Trophoblast cell (in vitro differentiated cells and primary cell): ENCODE results near the gene CACNA1C.

Source experiments
- DNase-seq, 2 donors: peaks; one replicate each; pipeline ENCODE4 v3.0.0-alpha.2; 2016
- H2AFZ ChIP-seq: 2 replicates; pipeline ENCODE4 v1.6.1; 2013; ENCODE audit warnings: low read length, moderate library complexity, mild to moderate bottlenecking; ENCODE audit not compliant: insufficient read depth, poor library complexity
- H2AK5ac ChIP-seq: 2 replicates; pipeline ENCODE4 v1.6.1; 2013; ENCODE audit warnings: mild to moderate bottlenecking, low read length
- H2BK120ac ChIP-seq: 2 replicates; pipeline ENCODE4 v1.6.1; 2013; ENCODE audit warnings: low read length, mild to moderate bottlenecking, moderate library complexity; ENCODE audit not compliant: insufficient read depth, poor library complexity
- H2BK12ac ChIP-seq: 2 replicates; pipeline ENCODE4 v1.6.1; 2013; ENCODE audit warnings: mild to moderate bottlenecking, low read length, moderate library complexity
- H2BK5ac ChIP-seq: 2 replicates; pipeline ENCODE4 v1.6.1; 2013; ENCODE audit warnings: low read length, low read depth, moderate library complexity, mild to moderate bottlenecking; ENCODE audit not compliant: poor library complexity
- H3K14ac ChIP-seq: 2 replicates; pipeline ENCODE4 v1.6.1; 2013; ENCODE audit warnings: mild to moderate bottlenecking, low read length
- H3K18ac ChIP-seq: 2 replicates; pipeline ENCODE4 v1.6.1; 2013; ENCODE audit warnings: mild to moderate bottlenecking, low read length
- H3K23ac ChIP-seq: 2 replicates; pipeline ENCODE4 v1.6.1; 2013; ENCODE audit warnings: low read length
- H3K27ac ChIP-seq: 2 replicates; pipeline ENCODE4 v1.5.1; 2013; ENCODE audit warnings: low read depth, mild to moderate bottlenecking, inconsistent platforms, low read length, moderate library complexity
- H3K27me3 ChIP-seq: 2 replicates; pipeline ENCODE4 v1.6.1; 2013; ENCODE audit warnings: inconsistent platforms, mild to moderate bottlenecking, low read length, moderate library complexity; ENCODE audit not compliant: insufficient read depth
- H3K36me3 ChIP-seq, 2 experiments: 1 replicate in 1 of 2; 2 replicates in 1 of 2; pipeline ENCODE4 v1.6.1; 2013; ENCODE audit warnings: low read length in 2 of 2, mild to moderate bottlenecking in 2 of 2, moderate library complexity in 1 of 2; ENCODE audit not compliant: insufficient read depth in 2 of 2, control insufficient read depth in 1 of 2
- H3K4ac ChIP-seq: 2 replicates; pipeline ENCODE4 v1.6.1; 2013; ENCODE audit warnings: low read depth, mild to moderate bottlenecking, low read length, moderate library complexity
- H3K4me1 ChIP-seq, 2 experiments: 1 replicate in 1 of 2; 2 replicates in 1 of 2; pipeline ENCODE4 v1.6.1; 2013; ENCODE audit warnings: low read length in 2 of 2, mild to moderate bottlenecking in 2 of 2, moderate library complexity in 1 of 2; ENCODE audit not compliant: insufficient read depth in 2 of 2, control insufficient read depth in 1 of 2
- H3K4me2 ChIP-seq: 2 replicates; pipeline ENCODE4 v1.6.1; 2013; ENCODE audit warnings: inconsistent platforms, mild to moderate bottlenecking, low read length, moderate library complexity
- H3K4me3 ChIP-seq: 2 replicates; pipeline ENCODE4 v1.5.1; 2013; ENCODE audit warnings: mild to moderate bottlenecking, low read depth, low read length, inconsistent platforms
- H3K79me1 ChIP-seq: one replicate; pipeline ENCODE4 v1.6.1; 2013; ENCODE audit warnings: low read length
- H3K79me2 ChIP-seq: 2 replicates; pipeline ENCODE4 v1.6.1; 2013; ENCODE audit warnings: low read length, mild to moderate bottlenecking; ENCODE audit not compliant: control insufficient read depth, insufficient read depth, poor library complexity
- H3K9ac ChIP-seq: 2 replicates; pipeline ENCODE4 v1.6.1; 2013; ENCODE audit warnings: mild to moderate bottlenecking, low read length
- H3K9me3 ChIP-seq: 2 replicates; pipeline ENCODE4 v1.6.1; 2013; ENCODE audit warnings: low read depth, mild to moderate bottlenecking, control low read depth, inconsistent platforms, low read length; ENCODE audit not compliant: insufficient read depth
- H4K12ac ChIP-seq: 2 replicates; pipeline ENCODE4 v1.6.1; 2013; ENCODE audit warnings: low read depth, mild to moderate bottlenecking, low read length, moderate library complexity
- H4K8ac ChIP-seq: 2 replicates; pipeline ENCODE4 v1.6.1; 2013; ENCODE audit warnings: low read depth, mild to moderate bottlenecking, low read length, moderate library complexity
- H4K91ac ChIP-seq: one replicate; pipeline ENCODE4 v1.6.1; 2013; ENCODE audit warnings: low read depth, mild to moderate bottlenecking, low read length, moderate library complexity
- WGBS: extraction: QIAGEN DNeasy Blood & Tissue Kit; methylation state at CpG from one replicate; pipeline ENCODE4 v1.1.7; 2013; ENCODE audit warnings: missing lambda C conversion rate; ENCODE audit not compliant: insufficient read length, insufficient coverage; ENCODE audit errors: extremely low coverage; 5-methylcytosine and 5-hydroxymethylcytosine counted together

Gene CACNA1C

DNA sequence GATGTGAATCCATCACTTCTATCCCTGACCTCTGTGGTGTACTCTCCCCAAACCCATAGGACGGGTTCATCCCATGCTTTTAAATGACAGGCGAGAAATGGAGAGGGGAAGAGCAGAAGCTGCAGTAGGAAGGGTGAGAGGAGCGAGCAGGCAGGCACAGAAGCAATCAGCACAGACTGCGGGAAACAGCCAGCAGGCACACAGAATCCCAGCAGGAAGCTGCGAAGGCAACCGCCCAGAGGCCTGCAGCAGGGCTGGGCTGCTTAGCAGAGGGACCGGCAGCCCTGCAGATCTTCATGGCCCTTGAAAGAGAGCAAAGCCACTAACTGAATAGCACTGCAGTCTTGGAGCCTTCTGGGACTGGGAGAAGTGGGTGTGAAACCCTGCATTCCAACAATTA lies 455.0 kb downstream of the CACNA1C start:
- Histone ChIP-seq H3K9me3 (no peaks in the 10 kb centered on the region), H2BK5ac (no peak overlapping the region), H2AK5ac (no peak overlapping the region), H3K27me3 (no peaks in the 10 kb centered on the region), H3K18ac (no peak overlapping the region), H4K8ac (no peak overlapping the region), H3K23ac (no peak overlapping the region), H3K27ac (no peak overlapping the region), H3K79me1 (no peaks in the 10 kb centered on the region), H3K9ac (no peak overlapping the region), H3K79me2 (no peaks in the 10 kb centered on the region), H3K14ac (no peak overlapping the region), H3K4me1 (peaks cover 6% of the 10 kb centered on the region in 2 experiments), H2BK120ac (no peak overlapping the region), H4K12ac (no peak overlapping the region), H4K91ac (no peak overlapping the region), H2AFZ (no peak overlapping the region), H3K4ac (no peak overlapping the region), H2BK12ac (no peak overlapping the region), H3K4me3 (no peak overlapping the region), H3K36me3 (no peaks in the 10 kb centered on the region), H3K4me2 (no peak overlapping the region)
- peak; percentile 12 for DNase-seq
- WGBS = no CpG with 5 or more reads among the region's 7 CpGs

DNA sequence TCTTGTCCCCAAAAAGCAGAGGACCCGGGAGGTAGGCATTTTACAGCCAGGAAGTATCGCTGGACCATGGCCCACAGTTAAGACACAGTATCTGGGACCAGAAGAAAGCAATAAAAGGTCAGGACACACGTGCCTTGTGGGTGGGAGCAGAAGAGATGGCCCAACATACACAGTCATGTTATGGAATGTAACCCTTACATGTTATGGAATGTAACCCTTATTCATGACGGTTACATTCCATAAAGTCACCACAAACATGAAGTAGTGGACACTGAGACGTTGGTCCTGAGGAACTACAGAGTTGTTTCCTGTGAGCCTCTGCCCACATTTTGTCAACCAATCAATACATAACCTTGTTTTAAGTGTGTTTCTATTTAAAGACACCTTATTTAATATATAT lies 456.4 kb downstream of the CACNA1C start:
- no peak overlapping the region for H2BK120ac ChIP-seq
- no peak overlapping the region for H2AK5ac ChIP-seq
- no peaks in the 10 kb centered on the region for H3K79me1 ChIP-seq
- no peaks in the 10 kb centered on the region for H3K36me3 ChIP-seq
- no peak overlapping the region for H4K12ac ChIP-seq
- H4K91ac ChIP-seq = no peak overlapping the region
- no peaks in the 10 kb centered on the region for H3K79me2 ChIP-seq
- no peak overlapping the region for H3K27ac ChIP-seq
- no peak overlapping the region for H3K9ac ChIP-seq
- peaks cover 6% of the 10 kb centered on the region in 2 experiments for H3K4me1 ChIP-seq
- no peak overlapping the region for H2BK5ac ChIP-seq
- H3K4me2 ChIP-seq = no peak overlapping the region
- H3K27me3 ChIP-seq = no peaks in the 10 kb centered on the region
- peak; percentile 5 to 67 for DNase-seq
- no peaks in the 10 kb centered on the region for H3K9me3 ChIP-seq
- no peak overlapping the region for H3K4ac ChIP-seq
- H3K4me3 ChIP-seq = no peak overlapping the region
- no peak overlapping the region for H3K14ac ChIP-seq
- H4K8ac ChIP-seq = no peak overlapping the region
- no peak overlapping the region for H3K23ac ChIP-seq
- H2BK12ac ChIP-seq = no peak overlapping the region
- H3K18ac ChIP-seq = no peak overlapping the region
- no CpG with 5 or more reads among the region's 5 CpGs for WGBS
- H2AFZ ChIP-seq = no peak overlapping the region

DNA sequence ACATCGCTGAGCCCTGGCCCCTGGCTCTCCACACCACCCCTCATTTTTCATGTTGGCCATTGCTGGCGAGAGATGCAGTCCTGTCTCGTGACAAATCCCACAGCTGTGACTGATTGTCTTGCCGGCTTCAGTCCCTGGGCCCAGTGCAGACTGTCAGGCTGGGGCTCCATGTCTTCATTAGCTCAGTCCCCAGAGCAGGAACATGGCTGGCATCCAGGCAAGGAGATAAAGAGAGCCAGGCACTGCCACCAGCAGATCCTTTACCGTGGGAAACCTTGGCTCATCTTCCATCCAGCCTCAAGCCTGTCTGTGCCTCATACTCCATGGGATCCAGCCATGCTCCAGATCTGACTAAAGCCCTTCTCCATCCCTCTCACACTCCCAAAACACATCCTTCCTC lies 457.3 kb downstream of the CACNA1C start:
- no peak overlapping the region for H3K27ac ChIP-seq
- H3K4me1 ChIP-seq = peaks cover 6% of the 10 kb centered on the region in 2 experiments
- no peak overlapping the region for H4K91ac ChIP-seq
- no peak overlapping the region for H3K23ac ChIP-seq
- no peak overlapping the region for H3K9ac ChIP-seq
- H2BK120ac ChIP-seq = no peak overlapping the region
- no peak overlapping the region for H3K4me3 ChIP-seq
- no peak overlapping the region for H3K4ac ChIP-seq
- no peaks in the 10 kb centered on the region for H3K79me1 ChIP-seq
- no CpG with 5 or more reads among the region's 5 CpGs for WGBS
- H3K27me3 ChIP-seq = no peaks in the 10 kb centered on the region
- no peaks in the 10 kb centered on the region for H3K9me3 ChIP-seq
- H3K4me2 ChIP-seq = no peak overlapping the region
- no peak overlapping the region for H2AFZ ChIP-seq
- DNase-seq = no peak
- no peak overlapping the region for H4K12ac ChIP-seq
- no peaks in the 10 kb centered on the region for H3K36me3 ChIP-seq
- no peak overlapping the region for H2BK5ac ChIP-seq
- no peaks in the 10 kb centered on the region for H3K79me2 ChIP-seq
- no peak overlapping the region for H2BK12ac ChIP-seq
- H3K18ac ChIP-seq = no peak overlapping the region
- H3K14ac ChIP-seq = no peak overlapping the region
- no peak overlapping the region for H2AK5ac ChIP-seq
- no peak overlapping the region for H4K8ac ChIP-seq

DNA sequence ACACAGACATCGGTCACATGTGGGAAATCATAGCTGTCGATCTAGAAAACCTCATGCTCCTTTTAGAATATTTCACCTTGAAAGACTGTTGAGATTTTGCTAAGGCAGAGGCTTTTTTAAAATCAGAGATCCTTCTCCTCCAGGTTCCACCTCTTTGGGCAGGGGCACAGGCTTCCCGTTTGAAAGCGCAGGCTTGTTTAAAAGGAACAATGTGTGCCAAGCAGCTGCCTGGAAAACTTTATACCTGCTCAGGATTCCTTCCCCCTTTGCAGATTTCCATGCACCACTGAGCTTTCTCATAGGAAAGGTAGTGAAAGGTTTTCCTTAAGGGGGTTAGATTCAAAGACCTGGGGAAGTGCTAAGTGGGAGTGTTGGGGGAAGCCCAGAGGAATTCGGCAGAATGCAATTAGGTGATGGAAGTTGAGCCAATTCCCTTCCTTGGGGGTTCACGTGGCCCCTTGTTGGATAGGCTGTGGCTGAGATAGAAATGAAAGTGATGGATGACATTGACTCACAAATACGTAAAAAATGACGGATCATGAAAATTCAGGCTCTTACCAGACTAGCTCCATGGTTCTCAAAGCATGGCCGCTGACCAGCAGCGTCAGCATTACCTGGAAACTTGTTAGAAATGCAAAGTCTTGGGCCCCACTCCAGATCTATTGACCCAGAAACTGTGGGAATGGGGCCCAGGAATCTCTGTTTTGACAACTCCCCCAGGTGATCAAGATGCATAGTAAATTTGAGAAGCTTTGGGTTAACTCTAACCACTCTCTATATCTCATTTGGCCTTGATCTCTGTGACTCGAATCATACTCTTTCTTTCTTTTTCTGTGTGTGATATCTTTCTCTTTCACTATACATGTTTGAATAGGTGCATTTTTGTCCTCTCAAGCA lies 460.6 kb downstream of the CACNA1C start:
- H3K79me2 ChIP-seq = no peaks in the 10 kb centered on the region

More for the DNA sequence above, 460.6 kb downstream of the CACNA1C start:
- Histone ChIP-seq H3K9ac (no peak overlapping the region), H4K91ac (no peak overlapping the region), H3K36me3 (no peaks in the 10 kb centered on the region), H3K9me3 (no peaks in the 10 kb centered on the region), H4K8ac (no peak overlapping the region), H2AK5ac (no peak overlapping the region), H3K23ac (no peak overlapping the region), H3K27ac (no peak overlapping the region), H3K18ac (no peak overlapping the region), H3K79me1 (no peaks in the 10 kb centered on the region), H2AFZ (no peak overlapping the region), H3K4me1 (no peaks in the 10 kb centered on the region), H3K4me3 (no peak overlapping the region), H4K12ac (no peak overlapping the region), H3K4ac (no peak overlapping the region), H2BK12ac (no peak overlapping the region), H2BK5ac (no peak overlapping the region), H3K27me3 (no peaks in the 10 kb centered on the region), H3K4me2 (no peak overlapping the region), H2BK120ac (no peak overlapping the region), H3K14ac (no peak overlapping the region)
- no CpG with 5 or more reads among the region's 11 CpGs for WGBS
- DNase-seq = peak in 1 of 2 donors; percentile 24
